HG02840 (cell line): ENCODE measurements around the gene SMPD1.

Experiments
- ATAC-seq: cut with Tn5 transposase; IDR thresholded peaks from one replicate; pipeline ENCODE4 v1.9.1; 2021; ENCODE audit warnings: mild to moderate bottlenecking, moderate library complexity, moderate number of reproducible peaks; ENCODE audit not compliant: unreplicated experiment, low FRiP score

Gene SMPD1

GRCh38 chr11:6389905-6390717 lies at the start of gene SMPD1:
Gene SMPD1 (plus strand): TSS chr11:6390474. CDS start chr11:6390599, 125 bp downstream.
- peak; percentile 98 for ATAC-seq

- ATAC-seq = no peak
Measured at GRCh38 chr11:6345366-6345765, 44.9 kb upstream of the SMPD1 start.

- ATAC-seq = no peak
Measured at GRCh38 chr11:6350043-6350442, 40.2 kb upstream of the SMPD1 start.

GRCh38 chr11:6350486-6350885 lies 39.8 kb upstream of the SMPD1 start:
- ATAC-seq = no peak

GRCh38 chr11:6351782-6352382 lies 38.4 kb upstream of the SMPD1 start:
- ATAC-seq = no peak

GRCh38 chr11:6353367-6353987 lies 36.8 kb upstream of the SMPD1 start:
- peak; percentile 66 for ATAC-seq

- ATAC-seq = no peak
Measured at GRCh38 chr11:6354651-6355485, 35.4 kb upstream of the SMPD1 start.

GRCh38 chr11:6356503-6357055 lies 33.7 kb upstream of the SMPD1 start:
- ATAC-seq = no peak

GRCh38 chr11:6357222-6357621 lies 33.1 kb upstream of the SMPD1 start:
- ATAC-seq = no peak

GRCh38 chr11:6360183-6360582 lies 30.1 kb upstream of the SMPD1 start:
- ATAC-seq = no peak

GRCh38 chr11:6362185-6362872 lies 27.9 kb upstream of the SMPD1 start:
- ATAC-seq = no peak

- peak; percentile 65 for ATAC-seq
Measured at GRCh38 chr11:6362873-6363678, 27.2 kb upstream of the SMPD1 start.

GRCh38 chr11:6365659-6366058 lies 24.6 kb upstream of the SMPD1 start:
- no peak for ATAC-seq

GRCh38 chr11:6371825-6372224 lies 18.4 kb upstream of the SMPD1 start:
- no peak for ATAC-seq

- no peak for ATAC-seq
Measured at GRCh38 chr11:6377902-6378639, 12.2 kb upstream of the SMPD1 start.

GRCh38 chr11:6378640-6378989 lies 11.7 kb upstream of the SMPD1 start:
- ATAC-seq = no peak

- no peak for ATAC-seq
Measured at GRCh38 chr11:6385046-6385777, 5.1 kb upstream of the SMPD1 start.
